NCI-H2227 (cell line): ENCODE measurements around the gene ADARB2.

ENCODE experiments used
- DNase-seq: peaks from one replicate; lab custom pipeline; 2025; ENCODE audit not compliant: unreplicated experiment; lab: John Stamatoyannopoulos, UW

ADARB2 gene

GRCh38 chr10:1736144-1736971 is 967 bp downstream of the ADARB2 start:
- no peak for DNase-seq

- no peak for DNase-seq
Measured at GRCh38 chr10:1735562-1735961, 1.8 kb downstream of the ADARB2 start.

GRCh38 chr10:1734288-1734687 is 3.0 kb downstream of the ADARB2 start:
- no peak for DNase-seq

- DNase-seq: no peak
Measured at GRCh38 chr10:1733720-1734119, 3.6 kb downstream of the ADARB2 start.

- DNase-seq: no peak
Measured at GRCh38 chr10:1732564-1732996, 4.7 kb downstream of the ADARB2 start.

GRCh38 chr10:1731592-1731991 is 5.7 kb downstream of the ADARB2 start:
- no peak for DNase-seq

- DNase-seq: no peak
Measured at GRCh38 chr10:1729751-1730150, 7.6 kb downstream of the ADARB2 start.

GRCh38 chr10:1726861-1727260 is 10.5 kb downstream of the ADARB2 start:
- DNase-seq: no peak

GRCh38 chr10:1724921-1725488 is 12.3 kb downstream of the ADARB2 start:
- no peak for DNase-seq

- peak; percentile 7 for DNase-seq
Measured at GRCh38 chr10:1716839-1717238, 20.5 kb downstream of the ADARB2 start.

GRCh38 chr10:1715821-1716220 is 21.5 kb downstream of the ADARB2 start:
- no peak for DNase-seq

- no peak for DNase-seq
Measured at GRCh38 chr10:1712944-1713671, 24.2 kb downstream of the ADARB2 start.

GRCh38 chr10:1712314-1712713 is 25.0 kb downstream of the ADARB2 start:
- no peak for DNase-seq

GRCh38 chr10:1709161-1709560 is 28.2 kb downstream of the ADARB2 start:
- no peak for DNase-seq

- no peak for DNase-seq
Measured at GRCh38 chr10:1708746-1709145, 28.6 kb downstream of the ADARB2 start.

GRCh38 chr10:1706711-1707110 is 30.6 kb downstream of the ADARB2 start:
- DNase-seq: no peak

- no peak for DNase-seq
Measured at GRCh38 chr10:1706256-1706655, 31.1 kb downstream of the ADARB2 start.

- no peak for DNase-seq
Measured at GRCh38 chr10:1698185-1698584, 39.1 kb downstream of the ADARB2 start.

GRCh38 chr10:1696106-1696505 is 41.2 kb downstream of the ADARB2 start:
- no peak for DNase-seq

GRCh38 chr10:1690086-1690485 is 47.2 kb downstream of the ADARB2 start:
- DNase-seq: no peak

GRCh38 chr10:1688531-1688930 is 48.8 kb downstream of the ADARB2 start:
- no peak for DNase-seq

GRCh38 chr10:1687623-1688150 is 49.6 kb downstream of the ADARB2 start:
- no peak for DNase-seq
